HFFc6 (cell line): ENCODE results near the gene NAGS. TPM values are rescaled to one million over a fixed set of nuclear protein-coding genes. Genes with fewer than 3 reads are reported as not detected.
"Not testable (repeated sequence)": the region's sequence is repeated elsewhere in the genome, so short reads cannot be mapped to it uniquely, and the experiment has no call there.

ENCODE experiments used
- DNase-seq: peaks from one replicate; pipeline ENCODE4 v3.0.0-alpha.2; 2018
- H3K27ac Mint-ChIP-seq: 2 replicates; pipeline ENCODE4 v1.8.0; 2020; ENCODE audit warnings: mild to moderate bottlenecking, mixed read lengths
- H3K27me3 Mint-ChIP-seq: 2 replicates; pipeline ENCODE4 v1.8.0; 2021; ENCODE audit warnings: mild to moderate bottlenecking, moderate library complexity, mixed read lengths; ENCODE audit not compliant: insufficient read depth
- H3K36me3 Mint-ChIP-seq: 2 replicates; pipeline ENCODE4 v1.8.0; 2021; ENCODE audit warnings: low read depth, mixed read lengths
- H3K4me1 Mint-ChIP-seq: 2 replicates; pipeline ENCODE4 v1.8.0; 2020; ENCODE audit warnings: low read depth, mixed read lengths
- H3K4me3 Mint-ChIP-seq: 2 replicates; pipeline ENCODE4 v1.8.0; 2020; ENCODE audit warnings: mild to moderate bottlenecking, moderate library complexity, mixed read lengths
- H3K9me3 Mint-ChIP-seq: 2 replicates; pipeline ENCODE4 v1.8.0; 2020; ENCODE audit warnings: mild to moderate bottlenecking, mixed read lengths
- CTCF ChIP-seq: fragments of 200-600 bp; sonication (generic); IDR thresholded peaks from 2 replicates; pipeline ENCODE4 v1.5.0; 2021; ENCODE audit warnings: antibody characterized with exemption, mild to moderate bottlenecking
- long read RNA-seq: library from polyadenylated mRNA; unstranded; transcript quantifications from one replicate; pipeline ENCODE4 v2.0.0, GENCODE V29; 2019
- total RNA-seq, 6 experiments: library from RNA; stranded (reverse); fragmentation: NEBNext Ultra II Directional; extraction: Animal tissue kit (Norgen Biotek cat#: 25700); gene quantifications; 2 replicates in 1 of 6; 3 replicates in 5 of 6; pipeline ENCODE4 v1.2.3, GENCODE V29; 2021

The NAGS gene, protein sequence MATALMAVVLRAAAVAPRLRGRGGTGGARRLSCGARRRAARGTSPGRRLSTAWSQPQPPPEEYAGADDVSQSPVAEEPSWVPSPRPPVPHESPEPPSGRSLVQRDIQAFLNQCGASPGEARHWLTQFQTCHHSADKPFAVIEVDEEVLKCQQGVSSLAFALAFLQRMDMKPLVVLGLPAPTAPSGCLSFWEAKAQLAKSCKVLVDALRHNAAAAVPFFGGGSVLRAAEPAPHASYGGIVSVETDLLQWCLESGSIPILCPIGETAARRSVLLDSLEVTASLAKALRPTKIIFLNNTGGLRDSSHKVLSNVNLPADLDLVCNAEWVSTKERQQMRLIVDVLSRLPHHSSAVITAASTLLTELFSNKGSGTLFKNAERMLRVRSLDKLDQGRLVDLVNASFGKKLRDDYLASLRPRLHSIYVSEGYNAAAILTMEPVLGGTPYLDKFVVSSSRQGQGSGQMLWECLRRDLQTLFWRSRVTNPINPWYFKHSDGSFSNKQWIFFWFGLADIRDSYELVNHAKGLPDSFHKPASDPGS
- total RNA-seq, result 1 to 10 TPM in 3 of 6 experiments, under 1 TPM in 3; 0.63 to 1.1 (median 0.91) TPM
- long read RNA-seq, partial matches to known transcripts, result 2 of 3 reads
- long read RNA-seq, other reads (novel, unspliced or antisense), result 1 of 3 reads

DNA sequence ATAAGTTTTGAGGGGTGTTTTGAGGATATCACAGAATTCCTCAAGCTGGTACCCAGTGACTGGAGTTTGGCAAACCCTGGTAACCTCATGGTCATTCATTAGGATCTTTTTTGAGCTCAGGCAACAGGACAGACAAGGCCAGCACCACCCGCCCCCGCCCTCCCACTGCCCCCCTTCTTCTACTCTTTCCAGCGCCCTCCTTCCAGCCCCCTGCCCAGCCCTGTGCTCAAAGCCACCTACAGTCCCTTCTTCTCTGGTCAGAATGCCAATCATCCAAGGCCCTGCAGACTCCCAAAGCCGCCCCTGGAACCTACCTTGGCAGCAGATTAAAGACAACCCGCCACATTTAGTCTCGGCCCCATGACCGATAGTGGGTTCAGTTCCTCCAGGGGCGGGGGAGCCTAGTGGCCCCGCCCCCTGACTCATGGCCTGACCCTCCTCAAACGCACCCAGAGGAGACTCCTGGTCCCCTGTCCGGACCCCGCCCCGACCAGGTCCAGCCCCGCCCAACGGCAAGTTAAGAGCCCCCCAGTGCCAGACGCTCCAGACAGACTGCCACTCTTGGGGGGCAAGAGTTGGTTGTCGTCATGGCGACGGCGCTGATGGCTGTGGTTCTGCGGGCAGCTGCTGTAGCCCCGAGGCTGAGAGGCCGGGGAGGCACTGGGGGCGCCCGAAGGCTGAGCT, at the start of gene NAGS:
Gene NAGS, plus strand, starts transcription at position 546 of the 684 bp plus-strand sequence. Its CDS starts 42 bp downstream, at position 588.
- no peak for TF ChIP-seq CTCF
- Mint-ChIP-seq H3K27ac (no peak within 1 kb of the TSS), H3K36me3 (no peaks in the 10 kb centered on the region), H3K4me1 (peaks cover 49% of the 10 kb centered on the region), H3K27me3 (peaks cover 4% of the 10 kb centered on the region), H3K9me3 (no peaks in the 10 kb centered on the region), H3K4me3 (no peak within 1 kb of the TSS)
- DNase-seq, result no peak

GRCh38 chr17:43956222-43956621, 48.2 kb upstream of the NAGS start:
- Mint-ChIP-seq H3K4me3 (no peak overlapping the region), H3K27me3 (peaks cover 30% of the 10 kb centered on the region), H3K27ac (no peak overlapping the region), H3K36me3 (no peaks in the 10 kb centered on the region), H3K9me3 (no peaks in the 10 kb centered on the region), H3K4me1 (peaks cover 9% of the 10 kb centered on the region; the same call in 1 of the 2 replicates)
- no peak for TF ChIP-seq CTCF
- DNase-seq, result no peak

GRCh38 chr17:43958748-43959352, 45.6 kb upstream of the NAGS start:
- Mint-ChIP-seq H3K4me1 (peaks cover 5% of the 10 kb centered on the region; the same call in 1 of the 2 replicates), H3K27me3 (peaks cover 27% of the 10 kb centered on the region), H3K4me3 (no peak overlapping the region), H3K27ac (no peak overlapping the region), H3K9me3 (no peaks in the 10 kb centered on the region), H3K36me3 (no peaks in the 10 kb centered on the region)
- TF ChIP-seq CTCF, result no peak
- DNase-seq, result peak; percentile 32

- not testable (repeated sequence) for H3K36me3 Mint-ChIP-seq, H3K9me3 Mint-ChIP-seq, DNase-seq, H3K4me1 Mint-ChIP-seq, H3K4me3 Mint-ChIP-seq, H3K27ac Mint-ChIP-seq
- H3K27me3 Mint-ChIP-seq, result peaks cover 16% of the 10 kb centered on the region
Observed at GRCh38 chr17:43961292-43961691, 43.1 kb upstream of the NAGS start.

DNA sequence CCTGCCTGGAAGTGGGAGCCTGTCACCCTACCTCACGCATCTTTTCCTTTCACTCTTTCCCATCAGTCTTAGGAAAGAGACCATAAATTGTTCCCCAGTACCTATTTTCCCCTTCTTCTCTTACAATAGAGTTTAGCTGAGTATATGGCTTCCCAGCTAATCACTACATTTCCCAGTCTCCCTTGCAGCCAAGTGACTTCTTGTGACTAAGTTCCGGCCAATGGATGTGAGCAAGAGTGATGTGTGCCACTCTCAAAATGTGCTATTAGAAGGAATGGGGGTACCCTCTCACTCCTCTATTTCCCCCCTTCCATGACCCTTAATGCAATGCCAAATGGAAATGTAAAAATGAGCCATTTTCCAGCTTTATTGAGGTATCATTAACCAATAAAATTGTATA, 42.5 kb upstream of the NAGS start:
- no peak for TF ChIP-seq CTCF
- no peaks in the 10 kb centered on the region for H3K36me3 Mint-ChIP-seq
- H3K4me3 Mint-ChIP-seq, result no peak overlapping the region
- peaks cover 16% of the 10 kb centered on the region for H3K27me3 Mint-ChIP-seq
- H3K27ac Mint-ChIP-seq, result no peak overlapping the region
- H3K4me1 Mint-ChIP-seq, result peaks cover 10% of the 10 kb centered on the region
- DNase-seq, result no peak
- H3K9me3 Mint-ChIP-seq, result no peaks in the 10 kb centered on the region
